ENCODE data around the gene FAM72D.
"Not testable (repeated sequence)": the region's sequence is repeated elsewhere in the genome, so short reads cannot be mapped to it uniquely, and the experiment has no call there.

Gene FAM72D

DNA sequence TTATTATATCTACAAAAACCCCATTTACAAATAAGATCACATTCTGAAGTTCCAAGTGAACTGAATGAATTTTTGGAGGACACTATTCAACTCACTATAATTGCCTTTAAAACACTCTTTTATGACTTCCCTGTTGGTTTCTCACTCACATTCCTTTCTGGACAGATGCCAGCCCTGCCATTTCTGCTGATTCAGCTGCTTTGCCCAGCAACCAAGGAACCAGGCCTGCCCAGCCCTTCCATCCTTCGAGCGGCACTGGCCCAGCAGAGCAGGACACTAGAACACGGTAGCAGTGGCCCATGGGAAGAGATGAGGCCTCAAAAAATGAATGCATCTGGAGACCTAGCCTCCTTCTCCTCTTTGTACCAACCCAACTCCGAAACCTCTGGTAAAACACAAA, 50.5 kb downstream of the FAM72D start:
- not testable (repeated sequence) for DNase-seq (ENCODE audit: low read depth)

DNA sequence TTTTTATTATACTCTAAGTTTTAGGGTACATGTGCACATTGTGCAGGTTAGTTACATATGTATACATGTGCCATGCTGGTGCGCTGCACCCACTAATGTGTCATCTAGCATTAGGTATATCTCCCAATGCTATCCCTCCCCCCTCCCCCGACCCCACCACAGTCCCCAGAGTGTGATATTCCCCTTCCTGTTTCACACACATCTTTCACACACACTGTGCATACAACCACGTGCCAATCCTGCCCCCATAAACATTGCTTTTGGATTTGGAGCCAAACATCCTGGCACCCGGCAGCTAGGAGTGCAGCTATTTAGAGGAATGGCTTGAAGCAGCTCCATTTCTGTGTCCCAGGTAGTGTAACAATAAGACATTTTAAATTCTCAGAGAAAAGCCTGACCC, 51.4 kb downstream of the FAM72D start:
- not testable (repeated sequence) for DNase-seq (ENCODE audit: low read depth)

DNA sequence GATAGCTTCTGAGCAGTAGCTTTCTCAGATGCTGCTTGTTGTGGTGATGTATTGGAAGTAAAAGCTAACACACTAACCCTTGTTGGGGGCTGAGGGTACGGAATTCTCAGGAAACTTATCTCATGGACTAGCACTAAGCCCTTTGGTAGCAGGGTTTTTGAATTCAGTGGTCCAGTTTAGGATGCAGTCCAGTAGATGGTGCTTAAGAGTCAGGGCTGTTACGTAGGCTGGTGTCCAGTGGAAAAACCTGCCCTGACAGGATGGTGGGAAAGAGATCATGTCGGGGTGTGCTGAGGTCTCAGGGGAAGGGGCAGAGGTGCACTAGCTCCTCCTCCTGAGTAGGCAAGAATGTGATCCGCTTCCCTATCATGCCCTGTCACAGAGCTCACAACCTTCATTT, 59.6 kb downstream of the FAM72D start:
- not testable (repeated sequence) for DNase-seq (ENCODE audit: low read depth)

DNA sequence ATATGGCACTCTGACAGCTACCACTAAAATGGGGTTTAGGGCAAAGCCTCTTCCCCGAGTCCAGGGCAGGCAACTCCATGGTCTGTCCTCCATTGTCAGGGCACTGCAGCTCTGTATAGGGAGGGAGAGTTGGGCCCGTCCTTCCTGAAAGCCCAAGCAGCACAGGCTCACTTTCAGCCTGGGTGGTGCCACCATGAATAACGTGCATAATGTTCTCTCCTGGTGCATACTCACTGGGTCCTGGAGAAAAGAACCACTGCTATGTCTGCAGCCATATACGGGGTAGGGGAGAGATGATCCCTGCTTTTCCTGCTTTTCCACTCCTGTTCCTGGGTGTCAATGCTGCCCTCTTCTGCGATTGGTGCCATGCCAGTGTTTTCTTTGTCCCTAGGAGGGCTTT, 60.1 kb downstream of the FAM72D start:
- not testable (repeated sequence) for DNase-seq (ENCODE audit: low read depth)

DNA sequence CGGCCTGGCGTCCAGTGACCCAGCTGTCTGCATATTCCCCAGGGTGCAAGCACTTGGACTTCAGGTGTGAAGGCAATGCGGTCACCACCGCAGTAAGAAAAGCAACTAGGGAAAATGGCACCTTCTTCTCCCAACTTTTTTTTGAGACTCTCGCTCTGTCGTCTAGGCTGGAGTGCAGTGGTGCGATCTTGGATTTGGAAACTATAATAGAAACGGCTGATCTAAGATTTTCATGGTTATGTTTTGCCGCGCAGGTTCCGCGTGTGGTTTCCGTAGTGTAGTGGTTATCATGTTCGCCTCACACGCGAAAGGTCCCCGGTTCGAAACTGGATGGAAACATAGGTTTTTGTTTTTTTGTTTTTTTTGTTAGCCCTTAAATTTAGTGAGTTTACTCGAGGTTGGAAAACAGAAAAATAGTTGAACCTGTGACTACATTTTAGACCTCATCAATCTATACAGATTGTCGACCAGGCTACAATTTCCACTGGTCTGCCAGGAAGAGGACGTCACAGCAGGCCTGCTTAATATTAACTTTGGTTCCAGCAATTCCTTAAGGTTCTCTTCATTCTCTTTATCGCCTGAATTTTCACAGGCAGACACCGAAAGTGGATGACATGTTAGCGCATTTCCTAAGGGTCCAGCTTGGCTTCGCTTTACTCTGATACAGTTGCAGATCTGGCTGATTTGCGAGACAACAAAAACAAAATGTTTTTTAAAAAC, 61.3 kb downstream of the FAM72D start:
- peak; percentile 11 for DNase-seq (ENCODE audit: low read depth)

DNA sequence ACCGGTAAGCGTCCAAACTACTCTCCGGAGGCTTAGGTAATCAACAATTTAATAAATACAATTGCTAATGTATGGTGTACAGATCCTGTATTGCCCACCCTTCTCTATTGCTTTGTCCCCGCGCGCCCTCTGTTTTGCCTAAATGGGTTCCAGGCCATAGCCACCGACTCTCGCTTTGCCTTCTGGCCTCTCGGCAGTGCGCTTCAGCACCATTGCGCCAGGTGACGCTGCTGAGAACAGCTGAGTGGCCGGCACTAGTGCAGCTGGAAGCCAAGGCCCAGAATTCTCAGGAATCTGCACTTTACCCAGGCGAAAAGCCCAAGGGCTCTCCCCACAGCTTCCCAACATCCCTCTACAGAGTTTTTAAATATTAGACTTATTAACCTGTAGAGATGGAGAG, 61.9 kb downstream of the FAM72D start:
- DNase-seq (ENCODE audit: low read depth): not testable (repeated sequence)

DNA sequence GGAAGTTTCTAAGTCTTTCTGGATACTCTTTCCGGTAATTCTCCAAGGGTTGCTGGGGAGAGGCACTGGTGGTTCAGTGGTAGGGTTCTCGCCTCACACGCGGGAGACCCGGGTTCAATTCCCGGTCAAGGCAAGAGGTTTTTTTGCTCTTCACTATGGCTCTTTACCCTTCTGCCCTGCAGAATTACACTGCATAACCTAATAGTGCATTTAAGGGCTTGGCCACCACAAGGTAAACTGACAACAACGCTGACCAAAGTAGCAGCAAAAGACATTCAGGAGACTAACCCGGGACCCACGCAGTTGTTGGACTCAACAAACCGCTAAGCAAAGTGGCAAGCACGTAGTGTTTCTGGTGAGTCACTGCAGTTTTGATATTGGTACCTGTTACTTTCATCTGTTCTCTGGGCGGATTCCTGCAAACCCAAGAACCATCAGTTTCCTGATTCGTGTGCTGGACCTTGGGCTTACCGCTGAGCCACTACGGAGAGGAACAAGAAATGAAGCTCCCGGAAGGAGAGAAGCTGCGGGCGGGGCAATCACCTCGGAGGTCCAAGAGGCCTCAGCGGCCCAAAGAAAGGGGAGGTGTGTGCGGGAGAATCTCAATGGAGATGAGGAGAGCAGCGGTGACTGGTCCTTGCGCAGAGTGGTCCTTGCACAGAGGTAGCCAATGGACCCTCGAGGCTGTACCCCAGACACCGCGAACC, 65.4 kb downstream of the FAM72D start:
- not testable (repeated sequence) for DNase-seq (ENCODE audit: low read depth)

Data from stimulated activated CD8-positive, alpha-beta memory T cell treated with anti-CD3 and anti-CD28 coated beads, Interleukin-4, amount 100 ng/mL, for 24 hours (primary cell).